ENCODE results near the gene CAGE1. TPM values are rescaled to one million over a fixed set of nuclear protein-coding genes. Genes with fewer than 3 reads are reported as not detected.
"Not testable (repeated sequence)": the region's sequence is repeated elsewhere in the genome, so short reads cannot be mapped to it uniquely, and the experiment has no call there.

CAGE1 gene
- total RNA-seq, 2 donors from 2014 or later: 0.30 TPM; not detected in 1

DNA sequence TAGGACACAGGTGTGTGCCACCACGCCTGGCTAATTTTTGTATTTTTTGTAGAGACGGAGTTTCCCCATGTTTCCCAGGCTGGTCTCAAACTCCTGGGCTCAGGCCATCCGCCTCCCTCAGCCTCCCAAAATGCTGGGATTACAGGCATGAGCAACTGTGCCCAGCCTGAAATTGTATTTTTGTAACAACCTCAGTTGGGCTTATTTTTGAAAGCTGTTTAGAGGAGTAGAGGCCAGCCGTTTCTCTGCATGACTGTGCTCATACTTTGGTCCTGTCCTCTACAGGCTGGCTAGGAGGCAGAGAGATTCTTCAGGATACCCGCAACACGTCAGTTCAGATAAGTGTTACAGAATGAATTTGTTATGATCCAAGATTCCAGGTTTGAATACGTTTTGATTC, 22.1 kb downstream of the CAGE1 start:
- DNase-seq (ENCODE audit: low spot score in 2 of 2) (no peak), ATAC-seq (no peak)
- H3K9me3 Mint-ChIP-seq: no peaks in the 10 kb centered on the region
- H3K36me3 Mint-ChIP-seq: no peaks in the 10 kb centered on the region
- no peak overlapping the region for H3K27ac Mint-ChIP-seq

DNA sequence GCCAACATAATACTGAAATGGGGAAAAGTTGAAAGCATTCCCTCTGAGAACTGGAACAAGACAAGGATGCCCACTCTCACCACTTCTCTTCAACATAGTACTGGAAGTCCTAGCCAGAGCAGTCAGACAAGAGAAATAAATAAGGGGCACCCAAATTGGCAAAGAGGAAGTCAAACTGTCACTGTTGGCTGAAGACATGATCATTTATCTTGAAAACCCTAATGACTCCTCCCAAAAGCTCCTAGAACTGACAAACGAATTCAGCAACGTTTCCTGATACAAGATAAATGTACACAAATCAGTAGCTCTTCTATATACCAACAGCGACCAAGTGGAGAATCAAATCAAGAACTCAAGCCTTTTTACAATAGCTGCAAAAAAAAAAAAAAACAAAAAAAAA, 37.6 kb downstream of the CAGE1 start:
- not testable (repeated sequence) for DNase-seq (ENCODE audit: low spot score in 2 of 2); H3K9me3 Mint-ChIP-seq; H3K27ac Mint-ChIP-seq; H3K36me3 Mint-ChIP-seq; ATAC-seq

DNA sequence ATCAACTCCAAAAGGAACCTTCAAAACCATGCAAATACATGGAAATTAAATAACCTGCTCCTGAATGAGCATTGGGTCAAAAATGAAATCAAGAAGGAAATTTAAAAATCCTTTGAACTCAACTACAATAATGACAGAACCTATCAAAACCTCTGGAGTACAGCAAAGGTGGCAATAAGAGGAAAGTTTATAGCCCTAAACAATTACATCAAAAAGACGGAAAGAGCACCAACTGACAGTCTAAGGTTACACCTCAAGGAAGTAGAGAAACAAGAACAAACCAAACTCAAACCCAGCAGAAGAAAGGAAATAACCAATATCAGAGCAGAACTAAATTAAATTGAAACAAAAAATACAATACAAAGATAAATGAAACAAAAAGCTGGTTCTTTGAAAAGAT, 39.0 kb downstream of the CAGE1 start:
- not testable (repeated sequence) for H3K36me3 Mint-ChIP-seq; DNase-seq (ENCODE audit: low spot score in 2 of 2); H3K27ac Mint-ChIP-seq; ATAC-seq; H3K9me3 Mint-ChIP-seq

DNA sequence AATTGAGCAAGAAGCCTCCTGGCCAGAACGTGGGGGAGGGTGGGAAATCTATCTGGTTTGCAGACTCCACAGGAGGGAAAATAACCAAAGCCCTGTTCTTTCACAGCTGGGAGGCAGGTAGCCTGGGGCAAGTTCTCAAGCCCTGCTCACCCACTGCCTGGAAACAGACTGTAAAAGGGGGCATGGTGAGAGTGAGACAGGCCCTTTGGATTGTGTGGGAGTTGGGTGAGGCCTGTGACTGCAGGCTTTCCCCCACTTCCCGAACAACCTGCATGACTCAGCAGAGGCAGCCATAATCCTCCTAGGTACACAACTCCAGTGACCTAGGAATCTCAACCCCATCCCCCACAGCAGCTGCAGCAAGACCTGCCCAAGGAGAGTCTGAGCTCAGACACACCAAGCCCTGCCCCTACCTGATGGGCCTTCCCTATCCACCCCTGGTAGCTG, 42.0 kb downstream of the CAGE1 start:
- H3K27ac Mint-ChIP-seq; H3K36me3 Mint-ChIP-seq; ATAC-seq; DNase-seq (ENCODE audit: low spot score in 2 of 2); H3K9me3 Mint-ChIP-seq: not testable (repeated sequence)

DNA sequence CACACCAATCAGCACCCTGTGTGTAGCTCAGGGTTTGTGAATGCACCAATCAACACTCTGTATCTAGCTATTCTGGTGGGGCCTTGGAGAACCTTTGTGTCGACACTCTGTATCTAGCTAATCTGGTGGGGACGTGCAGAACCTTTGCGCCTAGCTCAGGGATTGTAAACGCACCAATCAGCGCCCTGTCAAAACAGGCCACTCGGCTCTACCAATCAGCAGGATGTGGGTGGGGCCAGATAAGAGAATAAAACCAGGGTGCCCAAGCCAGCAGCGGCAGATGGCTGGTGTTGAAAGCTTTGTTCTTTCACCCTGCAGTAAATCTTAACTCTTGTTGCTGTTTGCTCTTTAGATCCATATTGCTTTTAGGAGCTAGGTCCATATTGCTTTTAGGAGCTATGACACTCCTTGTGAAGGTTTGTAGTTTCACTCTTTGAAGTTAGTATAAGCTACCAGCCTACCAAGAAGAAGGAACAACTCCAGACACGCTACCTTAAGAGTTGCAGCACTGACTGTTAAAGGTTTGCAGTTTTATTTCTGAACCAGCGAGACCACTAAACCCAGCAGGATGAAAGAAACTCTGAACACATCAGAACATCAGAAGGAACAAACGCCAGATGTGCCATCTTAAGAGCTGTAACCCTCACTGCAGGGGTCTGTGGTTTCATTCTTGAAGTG, 44.6 kb downstream of the CAGE1 start:
- not testable (repeated sequence) for DNase-seq (ENCODE audit: low spot score in 2 of 2); H3K27ac Mint-ChIP-seq; H3K36me3 Mint-ChIP-seq; H3K9me3 Mint-ChIP-seq
- peak in 1 of 2 donors; percentile 31 for ATAC-seq

DNA sequence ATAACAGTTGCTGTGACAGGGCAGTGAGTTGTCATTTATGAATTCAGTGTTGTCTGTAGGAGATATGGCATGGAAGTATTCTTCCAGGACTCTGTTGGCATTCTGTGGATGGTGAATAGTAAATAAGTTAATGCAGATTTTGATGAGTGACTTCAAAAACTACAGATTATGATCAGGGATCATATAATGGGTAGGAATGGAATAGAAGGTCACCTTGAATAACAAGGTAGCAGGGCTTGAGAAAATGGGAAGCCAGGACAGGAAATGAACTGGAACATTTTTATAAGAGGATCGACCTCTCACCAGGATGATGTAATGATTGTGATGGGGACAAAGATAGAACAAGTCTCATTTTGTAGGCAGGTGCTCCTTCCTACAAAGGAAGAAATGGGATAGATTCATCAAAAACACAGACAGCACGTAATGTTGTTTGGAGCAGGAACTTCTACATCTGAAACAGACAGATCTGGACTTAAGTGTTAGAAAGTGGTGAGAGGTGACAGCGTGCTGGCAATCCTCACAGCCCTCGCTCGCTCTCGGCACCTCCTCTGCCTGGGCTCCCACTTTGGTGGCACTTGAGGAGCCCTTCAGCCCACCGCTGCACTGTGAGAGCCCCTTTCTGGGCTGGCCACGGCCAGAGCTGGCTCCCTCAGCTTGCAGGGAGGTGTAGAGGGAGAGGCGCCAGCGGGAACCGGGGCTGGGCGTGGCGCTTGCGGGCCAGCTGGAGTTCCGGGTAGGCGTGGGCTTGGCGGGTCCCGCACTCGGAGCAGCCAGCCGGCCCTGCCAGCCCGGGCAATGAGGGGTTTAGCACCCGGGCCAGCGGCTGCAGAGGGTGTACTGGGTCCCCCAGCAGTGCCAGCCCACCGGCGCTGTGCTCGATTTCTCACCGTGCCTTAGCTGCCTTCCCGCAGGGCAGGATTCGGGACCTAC, 45.7 kb downstream of the CAGE1 start:
- Mint-ChIP-seq H3K27ac (no peak overlapping the region), H3K36me3 (no peaks in the 10 kb centered on the region), H3K9me3 (no peaks in the 10 kb centered on the region)
- DNase-seq (ENCODE audit: low spot score in 2 of 2): no peak
- no peak for ATAC-seq

DNA sequence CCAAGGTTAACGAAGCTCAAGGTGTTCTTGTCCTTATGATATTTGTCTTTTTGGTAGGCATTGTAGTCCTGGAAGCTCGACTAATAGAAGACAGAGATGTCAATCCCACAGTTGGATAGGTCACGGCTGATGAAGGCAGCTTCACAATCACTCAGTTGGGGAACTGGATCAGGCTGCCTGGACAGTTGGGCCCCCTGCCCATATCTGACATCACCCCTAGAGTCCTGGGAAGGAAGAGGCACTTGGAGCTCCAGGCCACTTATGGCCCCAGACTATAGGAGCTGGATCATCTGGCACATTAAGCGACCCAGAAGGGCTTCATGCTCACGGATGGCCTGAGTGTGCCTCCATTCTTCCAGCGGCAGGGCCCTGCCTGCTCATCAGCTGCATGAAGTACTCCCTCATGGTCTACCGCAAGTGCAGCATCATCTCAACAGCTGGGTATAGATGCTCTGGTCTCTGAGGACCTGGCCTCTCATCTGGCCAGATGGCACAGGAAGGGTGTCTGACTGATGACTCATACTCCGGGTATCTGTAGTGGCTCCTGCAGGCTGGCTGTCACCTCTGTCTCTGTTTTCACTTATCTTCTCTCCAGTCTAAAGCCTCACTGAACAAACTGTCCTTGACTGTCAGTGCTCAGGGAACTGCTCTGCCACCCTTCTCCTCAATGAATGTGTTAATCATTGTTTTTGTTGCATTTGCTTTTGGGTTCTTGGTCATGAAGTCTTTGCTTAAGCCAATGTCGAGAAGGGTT, 47.4 kb downstream of the CAGE1 start:
- DNase-seq (ENCODE audit: low spot score in 2 of 2) (no peak), ATAC-seq (peak; percentile 41 to 59)
- no peak overlapping the region for H3K27ac Mint-ChIP-seq
- H3K9me3 Mint-ChIP-seq: no peaks in the 10 kb centered on the region
- H3K36me3 Mint-ChIP-seq: no peaks in the 10 kb centered on the region

DNA sequence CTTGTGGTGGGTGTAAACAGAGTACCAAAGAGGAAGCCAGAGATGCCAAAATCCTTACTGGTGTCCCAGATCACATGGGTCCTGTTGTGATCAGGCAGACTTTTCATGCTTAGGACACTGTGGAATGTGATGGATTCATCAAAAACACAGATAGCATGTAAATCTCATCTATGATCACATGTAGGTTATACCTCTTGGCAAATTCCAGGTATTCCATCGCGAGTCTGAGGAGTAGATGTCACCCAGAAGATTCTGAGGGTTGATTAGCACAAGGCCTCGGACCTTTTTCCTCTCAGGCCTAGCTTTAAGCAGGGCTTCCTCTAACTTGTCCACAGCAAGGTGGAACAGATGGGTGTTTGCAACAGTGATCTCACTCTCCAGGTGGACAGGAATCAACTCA, 48.3 kb downstream of the CAGE1 start:
- no peak overlapping the region for H3K27ac Mint-ChIP-seq
- H3K9me3 Mint-ChIP-seq: no peaks in the 10 kb centered on the region
- no peak for DNase-seq (ENCODE audit: low spot score in 2 of 2)
- ATAC-seq: no peak
- no peaks in the 10 kb centered on the region for H3K36me3 Mint-ChIP-seq

DNA sequence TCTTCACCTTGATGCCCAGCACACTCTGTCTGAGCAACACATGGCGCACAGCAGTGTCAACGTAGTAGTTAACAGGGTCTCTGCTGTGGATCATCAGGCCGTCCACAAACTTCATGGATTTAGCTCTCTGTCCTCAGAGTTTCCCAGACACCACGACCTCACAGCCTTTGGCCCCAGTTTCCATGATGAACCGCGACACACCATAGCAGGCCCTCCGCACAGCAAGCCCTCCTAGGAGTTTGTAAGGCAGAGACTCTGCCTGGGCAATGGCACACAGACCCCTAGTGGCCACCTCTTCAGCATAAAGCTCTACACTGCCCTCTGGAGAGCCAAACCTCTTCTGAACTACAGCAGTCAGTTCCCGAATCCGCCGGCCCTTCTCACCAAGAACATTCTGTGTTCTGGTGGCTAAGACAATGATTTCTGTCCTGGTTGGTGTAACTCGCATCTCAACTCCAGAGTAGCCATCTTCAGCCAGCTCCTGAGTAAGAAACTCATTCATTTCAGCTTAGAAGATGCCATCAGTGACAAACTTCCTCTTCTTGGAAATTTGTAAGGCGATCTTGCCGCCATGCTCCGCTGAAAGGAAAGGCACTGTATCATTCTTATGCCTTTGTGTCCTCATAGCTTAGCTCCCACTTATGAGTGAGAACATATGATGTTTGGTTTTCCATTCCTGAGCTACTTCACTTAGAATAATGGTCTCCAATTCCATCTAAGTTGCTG, 50.4 kb downstream of the CAGE1 start:
- H3K27ac Mint-ChIP-seq; DNase-seq (ENCODE audit: low spot score in 2 of 2); H3K36me3 Mint-ChIP-seq; H3K9me3 Mint-ChIP-seq: not testable (repeated sequence)
- ATAC-seq: peak in 1 of 2 donors; percentile 30

DNA sequence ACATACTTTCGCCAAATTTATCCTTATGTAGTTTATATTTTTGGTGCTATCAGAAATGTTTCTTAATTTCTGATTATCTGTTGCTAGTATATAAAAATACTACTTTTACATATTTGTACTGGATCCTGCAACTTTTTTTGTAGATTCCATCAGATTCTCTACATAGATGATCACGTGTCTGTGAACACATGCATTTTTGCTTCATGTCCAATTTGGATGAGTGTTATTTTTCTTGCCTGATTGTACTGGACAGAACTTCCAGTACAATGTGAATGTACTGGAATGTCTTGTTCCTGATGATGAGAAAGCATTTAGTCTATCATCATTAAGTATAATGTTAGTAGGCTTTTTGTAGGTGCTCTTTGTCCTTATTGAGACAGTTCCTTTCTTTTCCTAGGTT, 51.5 kb downstream of the CAGE1 start:
- DNase-seq (ENCODE audit: low spot score in 2 of 2) (no peak), ATAC-seq (no peak)
- peaks cover 0 to 6% of the 10 kb centered on the region in 2 donors for H3K36me3 Mint-ChIP-seq
- no peak overlapping the region for H3K27ac Mint-ChIP-seq
- peaks cover 0 to 6% of the 10 kb centered on the region in 2 donors for H3K9me3 Mint-ChIP-seq

DNA sequence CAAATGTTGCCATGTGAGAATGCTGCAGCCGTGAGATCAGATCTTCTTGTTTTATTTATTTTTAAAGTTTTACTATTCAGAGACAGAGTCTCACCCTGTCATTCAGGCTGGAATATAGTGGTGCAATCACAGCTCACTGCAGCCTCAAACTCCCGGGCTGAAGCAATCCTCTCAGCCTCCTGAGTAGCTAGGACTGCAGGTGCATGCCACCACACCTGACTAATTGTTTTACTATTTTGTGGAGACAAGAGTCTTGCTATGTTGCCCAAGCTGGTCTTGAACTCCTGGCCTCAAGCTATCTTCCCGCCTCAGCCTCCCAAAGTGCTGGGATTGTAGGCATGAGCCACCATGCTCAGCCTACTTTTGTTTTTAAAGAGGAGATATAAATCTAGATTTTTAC, 54.0 kb downstream of the CAGE1 start:
- H3K36me3 Mint-ChIP-seq: peaks cover 0 to 6% of the 10 kb centered on the region in 2 donors
- ATAC-seq: no peak
- peaks cover 0 to 6% of the 10 kb centered on the region in 2 donors for H3K9me3 Mint-ChIP-seq

DNA sequence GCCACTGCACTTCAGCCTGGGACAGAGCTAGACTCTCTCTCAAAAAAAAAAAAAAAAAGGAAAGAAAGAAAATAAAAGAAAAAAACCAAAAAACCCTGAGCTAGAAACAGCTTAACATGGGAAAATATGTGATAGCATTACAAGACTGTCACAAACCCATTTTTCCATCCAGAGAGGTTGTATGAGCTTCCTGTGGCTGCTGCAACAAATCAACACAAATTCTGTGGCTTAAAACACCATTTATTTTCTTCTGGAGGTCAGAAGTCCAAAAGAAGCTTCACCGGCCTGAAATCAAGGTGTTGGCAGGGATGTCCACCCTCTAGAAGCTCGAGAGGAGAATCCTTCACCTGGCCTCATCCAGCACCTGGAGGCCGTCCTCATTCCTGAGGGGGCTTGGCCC, 54.9 kb downstream of the CAGE1 start:
- no peak for ATAC-seq
- DNase-seq (ENCODE audit: low spot score in 2 of 2): no peak
- H3K36me3 Mint-ChIP-seq: peaks cover 0 to 6% of the 10 kb centered on the region in 2 donors

More for the DNA sequence above, 54.0 kb downstream of the CAGE1 start:
- H3K27ac Mint-ChIP-seq: no peak overlapping the region
- no peak for DNase-seq (ENCODE audit: low spot score in 2 of 2)

DNA sequence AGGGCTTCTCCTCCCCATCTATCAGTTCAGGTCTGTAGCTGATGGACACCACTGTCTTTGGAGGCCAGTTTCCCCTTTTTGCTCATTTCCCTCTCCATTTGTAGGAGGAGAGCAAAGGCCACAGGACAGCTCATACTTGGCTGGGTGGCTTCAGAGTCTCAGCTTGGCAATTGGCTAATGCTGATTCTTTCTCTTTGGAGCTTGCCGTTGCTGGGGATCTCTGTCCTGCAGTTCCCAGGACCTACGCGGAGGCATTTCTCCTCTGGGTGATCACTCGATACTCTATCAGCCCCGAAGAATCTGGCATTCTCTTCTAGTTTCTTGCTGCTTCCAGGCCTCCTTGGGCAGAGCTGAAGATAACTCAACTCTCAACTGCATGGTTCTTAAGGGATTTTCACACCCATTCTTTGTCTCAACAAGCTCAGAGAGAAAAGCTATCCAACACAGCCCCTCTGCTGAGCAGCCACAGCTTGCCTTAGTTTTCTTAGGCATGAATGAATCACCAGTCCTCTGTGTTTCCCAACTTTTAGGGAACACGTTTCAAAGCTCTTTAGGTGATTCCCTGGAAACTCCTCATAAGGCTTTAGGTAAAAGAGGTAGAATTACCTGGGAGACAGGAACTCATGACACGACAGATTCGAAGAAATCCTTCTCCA, 57.3 kb downstream of the CAGE1 start:
- ATAC-seq: no peak
- H3K9me3 Mint-ChIP-seq: peaks cover 0 to 6% of the 10 kb centered on the region in 2 donors
- no peak overlapping the region for H3K27ac Mint-ChIP-seq
- no peak for DNase-seq (ENCODE audit: low spot score in 2 of 2)
- H3K36me3 Mint-ChIP-seq: peaks cover 0 to 6% of the 10 kb centered on the region in 2 donors

More for the DNA sequence above, 54.9 kb downstream of the CAGE1 start:
- Mint-ChIP-seq H3K27ac (no peak overlapping the region), H3K9me3 (peaks cover 0 to 6% of the 10 kb centered on the region in 2 donors)

DNA sequence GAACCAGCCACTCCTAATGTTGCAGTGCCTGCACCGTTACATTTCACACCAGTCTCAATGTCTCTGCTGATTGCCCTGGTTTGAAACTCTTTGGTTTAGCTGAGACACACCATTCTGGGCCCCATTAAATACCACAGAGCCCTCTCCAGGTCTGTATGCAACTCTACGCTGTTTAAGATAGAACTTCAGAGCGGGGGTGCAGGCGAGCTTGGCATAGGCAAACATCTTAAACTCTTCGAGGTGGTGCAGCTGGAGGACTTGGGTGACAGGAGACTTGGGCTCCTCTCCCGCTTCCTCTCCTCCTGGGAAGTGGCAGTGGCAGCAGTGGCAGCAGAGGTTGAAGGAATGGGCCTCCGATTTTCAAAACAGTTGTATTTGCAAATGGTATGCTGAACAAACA, 58.1 kb downstream of the CAGE1 start:
- H3K36me3 Mint-ChIP-seq: peaks cover 0 to 6% of the 10 kb centered on the region in 2 donors
- ATAC-seq (no peak), DNase-seq (ENCODE audit: low spot score in 2 of 2) (no peak)
- H3K27ac Mint-ChIP-seq: no peak overlapping the region
- H3K9me3 Mint-ChIP-seq: peaks cover 0 to 6% of the 10 kb centered on the region in 2 donors

DNA sequence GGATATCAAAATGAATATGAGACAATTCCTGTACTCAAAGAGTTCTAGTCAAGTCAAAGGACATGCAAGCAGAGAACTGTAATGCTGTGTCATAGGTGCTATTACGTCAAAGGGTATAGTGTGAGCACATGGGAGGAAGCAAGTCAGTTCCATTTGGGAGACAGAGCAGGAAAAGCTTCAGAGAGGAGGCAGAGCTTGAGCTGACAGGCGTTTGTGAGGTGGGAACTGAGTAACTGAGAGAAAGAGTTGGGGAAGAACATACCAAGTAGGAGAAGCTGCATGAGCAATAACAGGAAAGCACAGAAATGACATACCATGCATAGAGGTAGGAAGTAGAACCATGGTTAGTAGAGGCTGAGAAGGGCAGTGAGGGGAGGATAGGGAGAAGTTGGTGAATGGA, 61.3 kb downstream of the CAGE1 start:
- peak in 1 of 2 donors; percentile 70 for ATAC-seq
- no peaks in the 10 kb centered on the region for H3K36me3 Mint-ChIP-seq

DNA sequence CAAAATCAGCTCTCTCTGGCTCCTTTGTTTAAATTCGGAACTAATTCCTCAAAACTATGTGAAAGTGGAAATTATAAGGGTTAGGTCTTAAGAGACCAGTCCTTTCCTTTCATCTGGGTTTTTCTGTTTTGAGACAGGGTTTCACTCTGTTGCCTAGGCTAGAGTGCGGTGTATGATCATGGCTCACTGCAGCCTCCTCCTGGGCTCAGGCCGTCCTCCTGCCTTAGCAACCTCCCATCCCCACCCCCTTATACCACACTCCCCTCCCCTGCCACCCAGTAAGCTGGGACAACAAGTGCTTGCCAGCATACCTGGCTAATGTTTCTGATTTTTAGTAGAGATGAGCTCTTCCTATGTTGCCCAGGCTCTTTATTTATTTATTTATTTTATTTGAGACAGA, 63.8 kb downstream of the CAGE1 start:
- no peaks in the 10 kb centered on the region for H3K36me3 Mint-ChIP-seq
- no peak for ATAC-seq
- H3K27ac Mint-ChIP-seq: no peak overlapping the region
- peaks cover 0 to 3% of the 10 kb centered on the region in 2 donors for H3K9me3 Mint-ChIP-seq
- no peak for DNase-seq (ENCODE audit: low spot score in 2 of 2)

More for the DNA sequence above, 61.3 kb downstream of the CAGE1 start:
- Mint-ChIP-seq H3K9me3 (peaks cover 0 to 3% of the 10 kb centered on the region in 2 donors), H3K27ac (no peak overlapping the region)
- no peak for DNase-seq (ENCODE audit: low spot score in 2 of 2)

All from activated naive CD4-positive, alpha-beta T cell treated with anti-CD3 and anti-CD28 coated beads, Interleukin-2, amount 50 U/mL, for 72 hours (primary cell).